Activated CD4-positive, alpha-beta memory T cell treated with anti-CD3 and anti-CD28 coated beads for 36 hours (primary cell): ENCODE results near the gene SACM1L. TPM values are rescaled to one million over a fixed set of nuclear protein-coding genes. Genes with fewer than 3 reads are reported as not detected.

ENCODE experiments used
- CTCF ChIA-PET: fragments of 350-600 bp; sonication (Branson Sonifier 250); formaldehyde crosslinking; loops from one replicate; lab custom pipeline; 2021; ENCODE audit warnings: antibody characterized with exemption, inconsistent platforms; lab: Charles Lee
- POLR2A ChIA-PET: fragments of 350-600 bp; sonication (Branson Sonifier 250); formaldehyde crosslinking; loops from one replicate; lab custom pipeline; 2021; ENCODE audit warnings: antibody characterized with exemption; lab: Charles Lee
- DNase-seq: peaks from one replicate; pipeline ENCODE4 v3.0.0-alpha.2; 2020
- H3K27ac Mint-ChIP-seq: one replicate; pipeline ENCODE4 v1.8.0; 2021; ENCODE audit warnings: mixed read lengths
- H3K27me3 Mint-ChIP-seq: one replicate; pipeline ENCODE4 v1.8.0; 2021; ENCODE audit warnings: mixed read lengths
- H3K36me3 Mint-ChIP-seq: one replicate; pipeline ENCODE4 v1.8.0; 2021; ENCODE audit warnings: mixed read lengths
- H3K4me1 Mint-ChIP-seq: one replicate; pipeline ENCODE4 v1.8.0; 2021; ENCODE audit warnings: low read depth, mixed read lengths
- H3K4me3 Mint-ChIP-seq: one replicate; pipeline ENCODE4 v1.8.0; 2021; ENCODE audit warnings: mild to moderate bottlenecking, mixed read lengths
- H3K9me3 Mint-ChIP-seq: one replicate; pipeline ENCODE4 v1.8.0; 2021; ENCODE audit warnings: mixed read lengths
- intact Hi-C: fragments of 100-400 bp; cut with micrococcal nuclease; formaldehyde crosslinking; loops from one replicate; pipeline ENCODE4 v1.15.1; 2023
- total RNA-seq, 2 experiments: library from RNA; stranded (reverse); gene quantifications; one replicate each; pipeline ENCODE4 v1.2.3, GENCODE V29; 2021

The SACM1L gene
- total RNA-seq, 2 experiments from 2014 or later: 64.3 to 71.2 TPM

DNA sequence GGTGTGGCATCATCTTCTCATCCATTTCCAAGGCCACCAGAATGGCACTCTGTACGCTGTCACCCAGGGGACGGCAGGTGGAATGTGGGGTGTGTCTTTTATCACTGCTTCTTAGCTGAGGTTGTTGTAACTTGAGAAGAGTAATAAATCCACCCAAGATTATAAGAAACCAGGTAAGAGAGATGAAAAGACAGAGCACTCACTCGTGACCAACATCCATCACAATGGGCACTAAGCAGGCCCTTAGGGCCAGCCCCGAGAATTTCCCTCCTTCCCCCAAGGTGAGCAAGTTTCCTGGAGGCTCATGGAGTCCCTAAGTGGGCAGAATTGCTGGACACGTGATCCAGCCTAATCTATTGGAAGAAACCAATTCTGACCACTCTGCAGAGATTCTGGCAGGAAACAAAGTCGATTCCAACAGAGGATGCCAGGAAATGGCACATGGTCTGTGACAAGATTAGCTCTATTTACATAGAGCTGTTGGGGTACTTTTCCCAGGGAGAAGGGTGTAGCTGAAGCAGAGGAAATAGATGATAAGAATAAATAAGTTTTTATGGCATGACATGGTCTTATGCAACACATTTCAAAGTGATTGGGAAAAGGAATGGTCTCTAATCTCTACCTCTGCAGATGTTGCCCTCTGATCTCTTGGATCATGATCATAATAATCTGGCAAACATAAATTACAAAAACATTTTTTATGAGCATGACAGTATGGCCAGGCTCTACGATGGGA is 84.7 kb downstream of the SACM1L start:
- peaks cover 6% of the 10 kb centered on the region for H3K27me3 Mint-ChIP-seq

DNA sequence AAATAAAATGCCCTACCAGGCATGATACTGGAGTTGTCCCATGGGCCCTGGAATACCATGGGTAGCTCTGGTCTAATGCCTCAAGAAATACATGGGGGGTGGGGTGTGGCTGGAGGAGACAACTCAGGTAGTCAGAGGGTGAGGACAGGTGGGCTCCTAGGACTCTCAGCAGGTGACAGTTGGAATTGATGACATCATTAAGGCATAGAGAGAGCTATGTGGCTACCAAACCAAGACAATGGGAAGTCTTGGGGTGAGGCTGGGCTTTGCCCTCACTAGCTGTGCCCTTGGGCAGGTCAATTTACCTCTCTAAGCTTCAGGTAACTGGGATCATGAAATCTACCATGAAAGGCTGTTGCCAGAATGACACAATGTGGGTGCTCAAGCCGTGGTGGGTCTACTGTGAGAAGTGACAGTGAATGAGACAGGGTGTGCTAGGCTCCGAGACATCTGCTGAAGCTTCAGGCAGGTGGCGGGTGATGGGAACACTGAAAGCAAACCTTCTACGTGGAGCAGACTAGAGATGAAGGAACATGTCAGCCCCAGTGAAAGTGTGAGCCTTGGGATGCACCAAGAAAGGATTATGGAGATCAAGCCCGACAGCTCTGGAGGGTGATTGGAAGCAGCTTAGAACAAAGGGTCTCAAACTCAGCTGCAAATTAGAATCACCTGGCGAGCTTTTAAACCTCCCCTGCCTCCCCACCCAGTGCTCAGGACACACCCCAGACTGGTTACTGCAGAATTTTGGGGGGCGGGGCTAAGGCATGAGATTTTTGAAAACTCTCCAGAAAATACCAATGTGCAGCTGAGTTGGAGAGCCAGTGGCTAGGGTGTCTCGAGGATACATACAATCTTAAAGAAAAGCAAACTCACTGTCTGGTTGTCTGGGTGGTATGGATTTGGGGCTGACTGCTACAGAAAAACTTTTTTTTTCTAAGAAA is 85.7 kb downstream of the SACM1L start:
- Mint-ChIP-seq H3K4me1 (peaks cover 13% of the 10 kb centered on the region), H3K4me3 (no peak overlapping the region), H3K27ac (no peak overlapping the region), H3K27me3 (peaks cover 6% of the 10 kb centered on the region), H3K9me3 (no peaks in the 10 kb centered on the region), H3K36me3 (no peaks in the 10 kb centered on the region)
- no peak for DNase-seq
- ChIA-PET POLR2A (no interaction called here), CTCF (interaction anchor here (0.6 kb wide), 1 partner anchor 602 kb away, joined by 3 read pairs; no protein-coding TSS in a partner anchor)
- intact Hi-C loops: no loop called here

More for the DNA sequence above, 84.7 kb downstream of the SACM1L start:
- DNase-seq: no peak
- CTCF ChIA-PET: interaction anchor here (1.2 kb wide), 1 partner anchor 305 kb away, joined by 3 read pairs; no protein-coding TSS in a partner anchor
- POLR2A ChIA-PET: interaction anchor here (0.6 kb wide), 1 partner anchor 457 kb away, joined by 3 read pairs; no protein-coding TSS in a partner anchor
- Mint-ChIP-seq H3K27ac (no peak overlapping the region), H3K4me1 (peaks cover 13% of the 10 kb centered on the region), H3K4me3 (no peak overlapping the region), H3K9me3 (no peaks in the 10 kb centered on the region), H3K36me3 (no peaks in the 10 kb centered on the region)
- intact Hi-C loops: no loop called here

DNA sequence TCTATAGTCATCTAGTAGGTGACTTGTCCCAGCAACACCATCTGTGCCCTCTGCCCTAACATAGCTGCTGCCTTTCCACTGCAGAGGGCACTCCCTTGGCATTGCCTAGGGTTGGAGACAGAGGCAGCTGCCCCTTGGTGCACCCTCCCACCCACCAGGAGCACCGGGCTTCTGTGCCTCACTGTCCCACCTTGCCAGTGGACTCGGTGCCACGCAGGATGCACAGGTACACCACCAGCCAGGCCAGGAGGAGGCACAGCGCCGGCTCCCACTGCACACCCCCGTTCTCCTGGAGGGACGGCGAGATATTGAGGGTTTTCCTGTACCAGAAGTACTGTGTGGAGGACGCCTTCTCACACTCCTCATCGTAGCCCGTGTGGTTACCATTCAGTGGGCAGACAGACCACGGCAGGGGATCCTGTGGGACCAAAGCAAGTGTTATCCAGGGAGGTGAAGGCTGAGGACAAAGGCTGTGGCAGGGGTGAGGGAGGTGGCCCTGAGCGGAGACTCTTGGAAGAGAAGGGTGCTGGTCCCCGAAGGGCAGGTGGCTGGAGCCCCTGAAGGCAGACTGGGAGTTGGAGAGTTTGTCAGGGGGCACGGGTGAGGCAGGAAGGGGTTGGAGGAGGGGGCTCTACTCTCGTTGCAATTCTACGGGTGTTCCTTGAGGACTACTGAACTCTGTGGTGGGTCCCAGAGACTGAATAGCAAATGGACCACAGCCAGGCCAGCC is 86.5 kb downstream of the SACM1L start:
- DNase-seq: no peak
- peaks cover 6% of the 10 kb centered on the region for H3K27me3 Mint-ChIP-seq
- ChIA-PET POLR2A (no interaction called here), CTCF (no interaction called here)
- no peak overlapping the region for H3K4me3 Mint-ChIP-seq
- H3K9me3 Mint-ChIP-seq: no peaks in the 10 kb centered on the region
- intact Hi-C loops: no loop called here
- H3K27ac Mint-ChIP-seq: no peak overlapping the region
- no peaks in the 10 kb centered on the region for H3K36me3 Mint-ChIP-seq
- peaks cover 13% of the 10 kb centered on the region for H3K4me1 Mint-ChIP-seq

DNA sequence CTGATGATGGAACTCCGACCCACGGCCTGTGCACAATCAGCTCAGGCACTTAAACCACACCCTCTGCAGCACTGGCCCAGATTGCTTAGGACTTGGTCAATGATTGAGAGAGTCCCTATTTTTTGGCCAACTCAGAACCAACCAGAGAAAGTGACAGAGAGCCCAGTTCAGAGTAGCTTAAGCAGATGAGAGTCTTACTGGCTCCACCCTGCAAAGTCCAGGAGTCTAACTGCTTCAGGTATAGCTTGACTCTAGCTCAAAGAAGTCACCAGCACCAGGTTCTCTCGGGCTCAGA is 87.1 kb downstream of the SACM1L start:
- Mint-ChIP-seq H3K9me3 (no peaks in the 10 kb centered on the region), H3K36me3 (no peaks in the 10 kb centered on the region), H3K27ac (no peak overlapping the region), H3K4me3 (no peak overlapping the region), H3K4me1 (peaks cover 13% of the 10 kb centered on the region), H3K27me3 (peaks cover 6% of the 10 kb centered on the region)
- no peak for DNase-seq
- intact Hi-C loops: no loop called here
- CTCF ChIA-PET: no interaction called here
- POLR2A ChIA-PET: no interaction called here

DNA sequence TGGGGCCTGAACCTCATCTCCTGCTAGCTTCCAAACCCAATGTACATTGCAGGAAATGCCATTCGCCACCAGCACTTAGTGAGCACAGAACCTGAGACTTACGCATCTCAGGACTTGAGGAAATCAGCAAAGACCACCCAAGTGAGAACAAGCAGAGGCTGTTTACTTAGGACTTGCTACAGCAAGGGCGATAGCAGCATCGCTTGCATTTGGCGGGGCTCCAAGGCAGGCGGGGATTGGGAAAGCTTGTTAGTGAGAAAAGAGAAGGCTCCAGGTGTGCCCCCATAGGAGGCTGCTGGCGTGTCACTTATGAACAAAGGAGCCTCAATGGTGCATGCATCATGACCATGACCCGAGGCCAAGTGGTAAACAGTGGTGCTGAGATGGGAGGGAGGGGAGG is 87.4 kb downstream of the SACM1L start:
- Mint-ChIP-seq H3K9me3 (no peaks in the 10 kb centered on the region), H3K36me3 (no peaks in the 10 kb centered on the region), H3K27me3 (peaks cover 5% of the 10 kb centered on the region), H3K4me1 (peaks cover 13% of the 10 kb centered on the region), H3K4me3 (no peak overlapping the region), H3K27ac (no peak overlapping the region)
- intact Hi-C loops: no loop called here
- CTCF ChIA-PET: no interaction called here
- POLR2A ChIA-PET: no interaction called here
- no peak for DNase-seq

DNA sequence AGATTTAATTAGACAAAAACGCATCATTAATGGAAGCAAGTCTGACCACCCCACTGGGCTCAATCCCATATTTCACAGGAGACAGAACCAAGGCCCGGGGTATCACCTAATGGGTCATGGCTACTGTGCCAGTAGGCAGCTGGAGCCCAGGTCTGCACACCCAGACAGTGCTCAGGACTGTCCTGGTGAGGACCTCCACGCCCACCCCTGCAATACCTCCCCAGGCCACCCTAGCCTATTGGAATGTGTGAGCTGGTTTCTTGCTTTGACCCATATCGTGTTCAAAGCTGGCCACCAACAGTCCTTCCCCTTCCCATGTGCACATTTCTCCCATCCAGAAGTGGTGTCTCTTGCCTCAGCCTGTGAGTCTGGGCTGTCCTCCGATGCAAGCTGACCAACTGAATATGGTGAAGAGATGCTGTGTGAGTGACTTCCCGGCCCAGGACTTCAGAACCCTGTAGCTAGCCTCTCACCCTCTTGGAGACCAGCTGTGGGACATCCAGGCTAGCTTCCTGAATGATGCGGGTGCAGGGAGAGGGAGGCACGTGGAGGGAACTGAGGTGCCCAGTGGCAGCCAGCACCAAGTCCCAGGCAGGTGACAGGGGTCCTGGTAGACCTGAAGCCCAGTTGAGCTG is 88.0 kb downstream of the SACM1L start:
- Mint-ChIP-seq H3K36me3 (no peaks in the 10 kb centered on the region), H3K27me3 (no peaks in the 10 kb centered on the region), H3K4me3 (no peak overlapping the region), H3K9me3 (no peaks in the 10 kb centered on the region), H3K4me1 (peaks cover 10% of the 10 kb centered on the region), H3K27ac (no peak overlapping the region)
- DNase-seq: no peak
- ChIA-PET CTCF (no interaction called here), POLR2A (no interaction called here)
- intact Hi-C loops: no loop called here

DNA sequence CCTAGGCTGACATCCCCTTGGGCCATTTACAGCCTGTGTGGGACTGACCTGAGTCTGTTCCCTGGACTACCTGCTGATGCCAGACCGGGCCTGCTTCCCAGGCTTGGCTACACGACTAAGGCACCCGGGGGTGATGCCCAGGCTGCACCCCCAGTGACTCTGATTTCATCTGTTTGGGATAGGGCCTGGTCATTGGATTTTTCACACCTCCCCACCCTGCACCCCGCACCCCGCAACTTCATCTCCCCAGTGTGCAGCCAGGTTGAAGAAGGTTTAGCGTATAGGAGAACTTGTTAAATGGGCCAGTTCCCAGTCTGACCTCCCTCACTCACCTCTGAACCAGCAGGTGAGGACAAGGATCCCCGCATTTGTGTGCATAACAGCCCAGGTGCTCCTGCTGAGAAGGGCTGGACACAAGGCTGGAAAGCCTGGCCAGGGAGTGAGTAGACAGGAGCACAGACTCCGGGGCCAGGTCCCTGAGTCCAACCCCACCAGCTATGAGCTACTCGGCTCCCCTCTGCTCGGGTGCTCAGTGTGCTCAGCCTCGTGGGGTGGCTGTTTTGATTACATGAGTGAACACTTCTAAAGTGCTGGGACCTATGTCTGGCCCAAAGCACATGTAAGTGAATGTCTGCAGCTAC is 88.7 kb downstream of the SACM1L start:
- no peaks in the 10 kb centered on the region for H3K9me3 Mint-ChIP-seq
- H3K4me1 Mint-ChIP-seq: peaks cover 5% of the 10 kb centered on the region
- no peak for DNase-seq
- ChIA-PET POLR2A (no interaction called here), CTCF (no interaction called here)
- intact Hi-C loops: no loop called here
- no peak overlapping the region for H3K27ac Mint-ChIP-seq
- no peaks in the 10 kb centered on the region for H3K36me3 Mint-ChIP-seq
- no peak overlapping the region for H3K4me3 Mint-ChIP-seq
- no peaks in the 10 kb centered on the region for H3K27me3 Mint-ChIP-seq

DNA sequence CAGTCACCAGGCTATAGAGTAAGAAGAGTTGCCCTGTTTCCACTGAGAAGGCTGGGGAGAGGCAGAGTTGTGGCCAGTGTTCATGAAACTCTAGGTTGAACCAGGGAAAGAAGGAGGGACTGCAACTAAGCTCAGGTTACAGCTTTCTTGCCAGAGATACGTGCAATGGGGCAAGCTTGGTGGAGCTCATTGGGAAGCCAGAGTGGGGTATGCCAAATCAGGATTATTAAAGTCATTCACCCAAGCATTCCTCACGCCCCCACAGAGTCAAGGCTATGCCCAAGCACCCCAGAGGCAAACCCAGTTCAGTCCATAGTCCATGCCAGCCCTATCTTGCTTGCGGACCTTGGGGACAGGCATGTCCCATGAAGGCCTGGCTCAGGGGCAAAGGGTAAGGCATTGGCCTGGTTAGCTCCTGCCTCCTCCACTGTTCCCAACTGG is 89.6 kb downstream of the SACM1L start:
- no peaks in the 10 kb centered on the region for H3K36me3 Mint-ChIP-seq

DNA sequence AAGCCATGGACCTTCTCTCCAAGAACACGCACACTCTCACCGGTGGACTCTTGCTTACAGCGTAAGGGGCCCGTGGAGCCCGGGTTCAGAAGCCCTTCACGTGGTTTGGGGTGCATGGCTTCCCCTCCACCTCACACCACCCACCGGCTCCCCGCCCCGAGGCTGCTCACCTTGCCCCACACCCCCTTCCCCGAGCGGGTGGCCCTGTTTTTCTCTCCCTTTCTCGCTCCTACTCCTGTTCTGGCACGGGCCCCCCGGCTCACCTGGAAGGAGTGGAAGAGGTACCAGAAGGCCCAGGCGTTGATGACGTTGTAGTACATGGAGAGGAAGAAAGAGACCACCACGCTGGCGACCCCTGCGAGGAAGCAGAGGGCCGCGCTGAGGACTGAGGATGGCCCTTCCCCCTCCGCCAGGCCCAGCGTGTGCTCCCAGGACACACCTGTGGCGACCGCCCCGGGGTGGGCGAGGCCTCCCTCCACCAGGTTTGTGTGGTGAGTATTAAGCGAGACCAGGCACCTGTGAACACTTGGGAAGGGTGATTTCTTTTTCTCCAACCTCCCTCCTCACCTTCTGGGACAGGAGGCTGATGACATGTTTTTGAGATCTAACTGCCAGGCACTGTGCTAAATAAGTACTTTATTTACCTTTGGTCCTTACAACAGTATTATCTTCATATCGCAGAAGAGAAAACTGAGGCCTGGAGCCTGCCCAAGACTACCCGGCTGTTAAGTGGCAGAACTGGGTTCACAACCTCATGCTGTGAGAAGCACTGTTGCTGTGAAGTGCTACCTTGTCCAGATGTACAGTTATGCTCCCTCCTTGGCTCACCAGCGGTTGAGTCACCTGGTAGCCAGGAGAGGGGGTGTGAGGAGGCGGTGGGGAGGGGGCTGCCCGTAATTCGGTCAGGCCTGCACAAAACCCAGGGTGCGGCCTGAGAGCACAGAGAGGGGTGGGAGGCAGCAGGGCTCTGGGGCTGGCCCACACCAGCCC is 90.8 kb downstream of the SACM1L start:
- ChIA-PET POLR2A (no interaction called here), CTCF (no interaction called here)
- DNase-seq: no peak
- no peak overlapping the region for H3K4me3 Mint-ChIP-seq
- peaks cover 10% of the 10 kb centered on the region for H3K9me3 Mint-ChIP-seq
- H3K27me3 Mint-ChIP-seq: no peaks in the 10 kb centered on the region
- no peaks in the 10 kb centered on the region for H3K36me3 Mint-ChIP-seq
- H3K27ac Mint-ChIP-seq: no peak overlapping the region
- intact Hi-C loops: no loop called here
- H3K4me1 Mint-ChIP-seq: no peaks in the 10 kb centered on the region

More for the DNA sequence above, 89.6 kb downstream of the SACM1L start:
- intact Hi-C loops: no loop called here
- ChIA-PET POLR2A (interaction anchor here (0.8 kb wide), 1 partner anchor 684 kb away, joined by 3 read pairs; no protein-coding TSS in a partner anchor), CTCF (interaction anchor here (0.6 kb wide), 1 partner anchor 297 kb away, joined by 4 read pairs; no protein-coding TSS in a partner anchor)
- H3K27ac Mint-ChIP-seq: no peak overlapping the region
- DNase-seq: no peak
- no peak overlapping the region for H3K4me3 Mint-ChIP-seq
- no peaks in the 10 kb centered on the region for H3K27me3 Mint-ChIP-seq
- H3K4me1 Mint-ChIP-seq: no peaks in the 10 kb centered on the region
- no peaks in the 10 kb centered on the region for H3K9me3 Mint-ChIP-seq

DNA sequence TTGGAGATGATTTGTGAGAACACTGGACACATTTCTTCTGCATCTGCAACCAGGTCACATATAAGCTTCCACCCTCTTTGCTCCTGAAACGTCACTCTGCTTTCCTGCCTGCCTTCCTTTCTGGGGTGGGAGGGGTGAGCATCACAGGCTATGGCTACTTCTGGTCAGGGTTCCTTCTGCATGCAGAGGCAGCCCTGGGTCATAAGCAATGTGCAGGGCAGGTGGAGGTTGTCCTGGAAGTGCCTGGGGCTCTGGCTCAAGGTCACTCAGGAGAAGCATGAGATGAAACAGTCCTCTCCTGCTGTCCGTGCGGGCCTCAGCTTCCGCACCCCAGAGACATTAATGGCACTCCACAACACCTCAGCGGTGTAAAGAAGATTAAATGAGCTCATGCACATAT is 92.1 kb downstream of the SACM1L start:
- H3K4me3 Mint-ChIP-seq: no peak overlapping the region
- intact Hi-C loops: no loop called here
- DNase-seq: no peak
- H3K36me3 Mint-ChIP-seq: no peaks in the 10 kb centered on the region
- no peaks in the 10 kb centered on the region for H3K27me3 Mint-ChIP-seq
- ChIA-PET CTCF (interaction anchor here (1.2 kb wide), 1 partner anchor 19 kb away, joined by 6 read pairs; no protein-coding TSS in a partner anchor), POLR2A (no interaction called here)
- no peaks in the 10 kb centered on the region for H3K4me1 Mint-ChIP-seq
- H3K27ac Mint-ChIP-seq: no peak overlapping the region
- H3K9me3 Mint-ChIP-seq: peaks cover 11% of the 10 kb centered on the region
